ENCODE results near the gene UBA1. TPM values are rescaled to one million over a fixed set of nuclear protein-coding genes. Genes with fewer than 3 reads are reported as not detected.

The UBA1 gene
- total RNA-seq, 1 donor from 2014 or later, result 161 TPM

GRCh38 chrX:47217121-47217851, 23.7 kb downstream of the UBA1 start:
- peak overlapping the region; percentile 39 for H3K4me3 ChIP-seq
- intact Hi-C loops (cut with DNase I), result no loop called here
- peak overlapping the region; percentile 76 for H3K27ac ChIP-seq
- no peak for TF ChIP-seq CTCF (IDR thresholded peaks at IDR 0.05)
- H3K9me3 ChIP-seq, result no peaks in the 10 kb centered on the region
- ATAC-seq, result no peak
- peaks cover 25% of the 10 kb centered on the region for H3K36me3 ChIP-seq
- no peaks in the 10 kb centered on the region for H3K4me1 ChIP-seq
- DNase-seq, result no peak
- no peaks in the 10 kb centered on the region for H3K27me3 ChIP-seq

- TF ChIP-seq CTCF (IDR thresholded peaks at IDR 0.05), result no peak
- H3K36me3 ChIP-seq, result peaks cover 19% of the 10 kb centered on the region
- peak; percentile 95 for DNase-seq
- no peaks in the 10 kb centered on the region for H3K4me1 ChIP-seq
- intact Hi-C loops (cut with DNase I), result no loop called here
- ATAC-seq, result peak; percentile 91
- H3K4me3 ChIP-seq, result peak overlapping the region; percentile 60
- H3K27me3 ChIP-seq, result no peaks in the 10 kb centered on the region
- no peaks in the 10 kb centered on the region for H3K9me3 ChIP-seq
- peak overlapping the region; percentile 99 for H3K27ac ChIP-seq
Observed at GRCh38 chrX:47217852-47218279, 24.2 kb downstream of the UBA1 start.

GRCh38 chrX:47218280-47218919, 24.8 kb downstream of the UBA1 start, which contains the start of gene CDK16:
Gene CDK16 (plus strand): TSS chrX:47218681. CDS start chrX:47223558, 4,877 bp downstream.
- peak within 1 kb of the TSS; percentile 60 for H3K4me3 ChIP-seq
- no peaks in the 10 kb centered on the region for H3K9me3 ChIP-seq
- DNase-seq, result peak; percentile 86
- no peaks in the 10 kb centered on the region for H3K27me3 ChIP-seq
- TF ChIP-seq CTCF (IDR thresholded peaks at IDR 0.05), result no peak
- H3K27ac ChIP-seq, result peak within 1 kb of the TSS; percentile 99
- peak; percentile 73 for ATAC-seq
- peaks cover 13% of the 10 kb centered on the region for H3K36me3 ChIP-seq
- intact Hi-C loops (cut with DNase I), result no loop called here
- no peaks in the 10 kb centered on the region for H3K4me1 ChIP-seq

- Histone ChIP-seq H3K9me3 (no peaks in the 10 kb centered on the region), H3K27me3 (no peaks in the 10 kb centered on the region), H3K4me1 (no peaks in the 10 kb centered on the region), H3K4me3 (peak overlapping the region; percentile 60), H3K27ac (peak overlapping the region; percentile 99), H3K36me3 (peaks cover 17% of the 10 kb centered on the region)
- DNase-seq (peak; percentile 79), ATAC-seq (peak; percentile 25)
- intact Hi-C loops (cut with DNase I), result no loop called here
- no peak for TF ChIP-seq CTCF (IDR thresholded peaks at IDR 0.05)
Observed at GRCh38 chrX:47218920-47219815, 25.5 kb downstream of the UBA1 start.

- ATAC-seq (no peak), DNase-seq (no peak)
- intact Hi-C loops (cut with DNase I), result no loop called here
- Histone ChIP-seq H3K27ac (no peak overlapping the region), H3K4me1 (no peaks in the 10 kb centered on the region), H3K36me3 (peaks cover 30% of the 10 kb centered on the region), H3K9me3 (no peaks in the 10 kb centered on the region), H3K4me3 (no peak overlapping the region), H3K27me3 (no peaks in the 10 kb centered on the region)
- no peak for TF ChIP-seq CTCF (IDR thresholded peaks at IDR 0.05)
Observed at GRCh38 chrX:47221756-47222155, 28.1 kb downstream of the UBA1 start.

Measured in upper lobe of right lung (tissue), 1 donor.